ENCODE results near the gene CIDEA. TPM values are rescaled to one million over a fixed set of nuclear protein-coding genes. Genes with fewer than 3 reads are reported as not detected.

CIDEA gene
- total RNA-seq, 1 donor from 2014 or later, result not detected

DNA sequence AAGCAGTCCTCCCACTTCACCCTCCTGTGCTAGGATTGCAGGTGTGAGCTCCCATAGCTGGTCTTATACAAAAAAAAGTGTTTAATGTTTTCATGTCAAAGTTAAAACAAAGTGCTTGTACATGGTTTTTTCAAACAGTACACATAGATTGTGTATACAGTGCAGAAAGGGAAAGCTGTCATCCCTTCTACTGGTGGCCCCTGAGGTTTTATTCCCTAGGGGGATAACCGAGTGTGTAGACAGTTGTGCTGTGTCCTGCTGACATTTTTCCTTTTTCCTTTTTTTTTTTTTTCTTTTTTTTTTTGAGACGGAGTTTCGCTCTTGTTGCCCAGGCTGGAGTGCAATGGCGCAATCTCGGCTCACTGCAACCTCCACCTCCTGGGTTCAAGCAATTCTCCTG is 64.7 kb downstream of the CIDEA start:
- H3K9me3 Mint-ChIP-seq (ENCODE audit: low read depth), result no peaks in the 10 kb centered on the region
- TF ChIP-seq, protein P1, sequence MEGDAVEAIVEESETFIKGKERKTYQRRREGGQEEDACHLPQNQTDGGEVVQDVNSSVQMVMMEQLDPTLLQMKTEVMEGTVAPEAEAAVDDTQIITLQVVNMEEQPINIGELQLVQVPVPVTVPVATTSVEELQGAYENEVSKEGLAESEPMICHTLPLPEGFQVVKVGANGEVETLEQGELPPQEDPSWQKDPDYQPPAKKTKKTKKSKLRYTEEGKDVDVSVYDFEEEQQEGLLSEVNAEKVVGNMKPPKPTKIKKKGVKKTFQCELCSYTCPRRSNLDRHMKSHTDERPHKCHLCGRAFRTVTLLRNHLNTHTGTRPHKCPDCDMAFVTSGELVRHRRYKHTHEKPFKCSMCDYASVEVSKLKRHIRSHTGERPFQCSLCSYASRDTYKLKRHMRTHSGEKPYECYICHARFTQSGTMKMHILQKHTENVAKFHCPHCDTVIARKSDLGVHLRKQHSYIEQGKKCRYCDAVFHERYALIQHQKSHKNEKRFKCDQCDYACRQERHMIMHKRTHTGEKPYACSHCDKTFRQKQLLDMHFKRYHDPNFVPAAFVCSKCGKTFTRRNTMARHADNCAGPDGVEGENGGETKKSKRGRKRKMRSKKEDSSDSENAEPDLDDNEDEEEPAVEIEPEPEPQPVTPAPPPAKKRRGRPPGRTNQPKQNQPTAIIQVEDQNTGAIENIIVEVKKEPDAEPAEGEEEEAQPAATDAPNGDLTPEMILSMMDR (IDR thresholded peaks at IDR 0.05; ENCODE audit: unreplicated experiment), result no peak
- H3K4me1 Mint-ChIP-seq (ENCODE audit: low read depth), result no peaks in the 10 kb centered on the region
- H3K36me3 Mint-ChIP-seq (ENCODE audit: insufficient read depth), result peaks cover 4% of the 10 kb centered on the region
- DNase-seq (ENCODE audit: low spot score, unreplicated experiment), result no peak
- no peaks in the 10 kb centered on the region for H3K27me3 Mint-ChIP-seq
- H3K27ac Mint-ChIP-seq, result no peak overlapping the region
- H3K4me3 Mint-ChIP-seq (ENCODE audit: low read depth), result no peak overlapping the region

DNA sequence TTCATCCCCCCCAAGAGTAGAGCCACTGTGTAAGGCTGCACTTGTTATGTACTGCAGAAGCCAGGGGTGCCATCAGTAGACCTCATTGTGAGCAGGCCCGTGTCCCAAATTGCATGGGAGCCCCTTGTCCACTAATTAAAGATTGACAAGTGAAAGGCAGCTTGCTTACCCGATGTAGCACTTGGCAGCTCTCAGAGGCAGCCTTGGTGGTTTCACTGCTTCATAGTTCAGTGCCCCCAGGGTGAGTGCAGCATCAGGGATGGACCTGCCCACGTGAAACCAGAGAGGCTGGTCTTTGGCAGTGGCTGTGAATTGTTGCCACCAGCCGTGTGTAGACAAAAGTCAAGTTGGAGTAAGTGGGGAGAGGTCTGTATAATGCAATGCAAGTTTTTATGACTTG is 67.2 kb downstream of the CIDEA start:
- H3K9me3 Mint-ChIP-seq (ENCODE audit: low read depth), result no peaks in the 10 kb centered on the region
- no peaks in the 10 kb centered on the region for H3K4me1 Mint-ChIP-seq (ENCODE audit: low read depth)
- H3K27ac Mint-ChIP-seq, result no peak overlapping the region
- H3K4me3 Mint-ChIP-seq (ENCODE audit: low read depth), result no peak overlapping the region
- DNase-seq (ENCODE audit: low spot score, unreplicated experiment), result no peak
- peaks cover 11% of the 10 kb centered on the region for H3K36me3 Mint-ChIP-seq (ENCODE audit: insufficient read depth)
- TF ChIP-seq, protein P1 (IDR thresholded peaks at IDR 0.05; ENCODE audit: unreplicated experiment), result no peak
- no peaks in the 10 kb centered on the region for H3K27me3 Mint-ChIP-seq

DNA sequence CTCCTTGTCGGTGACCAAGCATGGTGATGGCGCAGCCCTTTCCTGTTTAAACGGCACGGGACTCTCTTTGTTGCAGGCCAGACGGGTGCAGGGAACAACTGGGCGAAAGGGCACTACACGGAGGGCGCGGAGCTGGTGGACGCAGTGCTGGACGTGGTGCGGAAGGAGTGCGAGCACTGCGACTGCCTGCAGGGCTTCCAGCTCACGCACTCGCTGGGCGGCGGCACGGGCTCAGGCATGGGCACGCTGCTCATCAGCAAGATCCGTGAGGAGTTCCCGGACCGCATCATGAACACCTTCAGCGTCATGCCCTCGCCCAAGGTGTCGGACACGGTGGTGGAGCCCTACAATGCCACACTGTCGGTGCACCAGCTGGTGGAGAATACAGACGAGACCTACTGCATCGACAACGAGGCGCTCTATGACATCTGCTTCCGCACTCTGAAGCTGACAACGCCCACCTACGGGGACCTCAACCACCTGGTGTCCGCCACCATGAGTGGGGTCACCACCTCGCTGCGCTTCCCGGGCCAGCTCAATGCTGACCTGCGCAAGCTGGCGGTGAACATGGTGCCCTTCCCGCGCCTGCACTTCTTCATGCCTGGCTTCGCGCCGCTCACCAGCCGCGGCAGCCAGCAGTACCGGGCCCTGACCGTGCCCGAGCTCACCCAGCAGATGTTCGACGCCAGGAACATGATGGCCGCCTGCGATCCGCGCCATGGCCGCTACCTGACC is 71.0 kb downstream of the CIDEA start:
- Mint-ChIP-seq H3K36me3 (ENCODE audit: insufficient read depth) (peaks cover 23% of the 10 kb centered on the region), H3K4me3 (ENCODE audit: low read depth) (no peak overlapping the region)

DNA sequence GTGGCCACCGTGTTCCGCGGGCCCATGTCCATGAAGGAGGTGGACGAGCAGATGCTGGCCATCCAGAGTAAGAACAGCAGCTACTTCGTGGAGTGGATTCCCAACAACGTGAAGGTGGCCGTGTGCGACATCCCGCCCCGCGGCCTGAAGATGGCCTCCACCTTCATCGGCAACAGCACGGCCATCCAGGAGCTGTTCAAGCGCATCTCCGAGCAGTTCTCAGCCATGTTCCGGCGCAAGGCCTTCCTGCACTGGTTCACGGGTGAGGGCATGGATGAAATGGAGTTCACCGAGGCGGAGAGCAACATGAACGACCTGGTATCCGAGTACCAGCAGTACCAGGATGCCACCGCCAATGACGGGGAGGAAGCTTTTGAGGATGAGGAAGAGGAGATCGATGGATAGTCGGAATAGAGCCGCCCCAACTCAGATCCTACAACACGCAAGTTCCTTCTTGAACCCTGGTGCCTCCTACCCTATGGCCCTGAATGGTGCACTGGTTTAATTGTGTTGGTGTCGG is 71.6 kb downstream of the CIDEA start:
- no peak for DNase-seq (ENCODE audit: low spot score, unreplicated experiment)
- Mint-ChIP-seq H3K27me3 (no peaks in the 10 kb centered on the region), H3K4me3 (ENCODE audit: low read depth) (no peak overlapping the region), H3K36me3 (ENCODE audit: insufficient read depth) (peaks cover 23% of the 10 kb centered on the region), H3K4me1 (ENCODE audit: low read depth) (no peaks in the 10 kb centered on the region), H3K9me3 (ENCODE audit: low read depth) (no peaks in the 10 kb centered on the region), H3K27ac (no peak overlapping the region)
- TF ChIP-seq, protein P1 (IDR thresholded peaks at IDR 0.05; ENCODE audit: unreplicated experiment), result no peak

More for the DNA sequence above, 71.0 kb downstream of the CIDEA start:
- peak overlapping the region; percentile 37 for H3K27ac Mint-ChIP-seq
- TF ChIP-seq, protein P1 (IDR thresholded peaks at IDR 0.05; ENCODE audit: unreplicated experiment), result no peak
- no peaks in the 10 kb centered on the region for H3K9me3 Mint-ChIP-seq (ENCODE audit: low read depth)
- H3K27me3 Mint-ChIP-seq, result no peaks in the 10 kb centered on the region
- no peak for DNase-seq (ENCODE audit: low spot score, unreplicated experiment)
- H3K4me1 Mint-ChIP-seq (ENCODE audit: low read depth), result no peaks in the 10 kb centered on the region

DNA sequence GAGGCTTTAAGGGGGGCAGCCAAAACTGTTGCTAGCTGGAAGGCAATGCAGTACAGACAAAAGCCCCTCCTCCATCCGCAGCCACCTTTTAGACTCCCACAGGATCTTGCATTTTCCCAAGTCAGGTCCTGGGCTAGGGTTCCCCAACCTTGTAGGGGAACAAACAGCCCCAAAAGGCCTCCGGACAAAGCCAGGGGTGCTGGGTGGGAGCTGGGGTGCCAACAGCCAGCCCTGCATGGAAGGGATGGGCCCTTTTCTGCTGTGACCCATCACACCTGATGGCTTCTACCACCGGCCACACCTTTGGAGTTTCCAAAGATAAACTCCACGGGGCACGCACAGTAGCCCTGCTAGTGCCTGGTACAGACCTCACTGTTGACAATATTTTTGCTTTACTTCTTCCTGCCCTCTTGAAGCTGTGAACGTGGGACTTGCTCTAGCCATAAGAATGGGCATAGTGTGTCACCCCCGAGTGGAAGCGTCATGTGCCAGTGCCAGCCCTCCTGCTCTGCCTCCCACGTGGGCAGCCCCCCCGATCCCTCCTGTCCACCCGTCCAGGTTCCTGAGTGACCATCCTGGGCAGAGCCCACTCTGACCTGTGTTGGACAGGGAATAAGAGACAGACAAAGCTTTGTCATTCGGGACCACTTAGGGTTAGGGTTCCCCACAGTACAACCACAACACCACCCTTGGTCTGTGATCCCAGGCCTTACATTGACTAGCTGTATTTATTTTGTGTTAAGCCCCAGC is 72.7 kb downstream of the CIDEA start:
- H3K4me3 Mint-ChIP-seq (ENCODE audit: low read depth), result no peak overlapping the region
- no peak overlapping the region for H3K27ac Mint-ChIP-seq

More for the DNA sequence above, 72.7 kb downstream of the CIDEA start:
- no peaks in the 10 kb centered on the region for H3K27me3 Mint-ChIP-seq
- H3K9me3 Mint-ChIP-seq (ENCODE audit: low read depth), result no peaks in the 10 kb centered on the region
- H3K36me3 Mint-ChIP-seq (ENCODE audit: insufficient read depth), result peaks cover 19% of the 10 kb centered on the region
- DNase-seq (ENCODE audit: low spot score, unreplicated experiment), result no peak
- H3K4me1 Mint-ChIP-seq (ENCODE audit: low read depth), result no peaks in the 10 kb centered on the region
- TF ChIP-seq, protein P1 (IDR thresholded peaks at IDR 0.05; ENCODE audit: unreplicated experiment), result no peak
